HG03521 (cell line): ENCODE data around the gene NEK5.

ENCODE experiments used
- ATAC-seq: cut with Tn5 transposase; IDR thresholded peaks from one replicate; pipeline ENCODE4 v1.9.1; 2021; ENCODE audit warnings: mild to moderate bottlenecking, moderate library complexity; ENCODE audit not compliant: unreplicated experiment

The NEK5 gene

DNA sequence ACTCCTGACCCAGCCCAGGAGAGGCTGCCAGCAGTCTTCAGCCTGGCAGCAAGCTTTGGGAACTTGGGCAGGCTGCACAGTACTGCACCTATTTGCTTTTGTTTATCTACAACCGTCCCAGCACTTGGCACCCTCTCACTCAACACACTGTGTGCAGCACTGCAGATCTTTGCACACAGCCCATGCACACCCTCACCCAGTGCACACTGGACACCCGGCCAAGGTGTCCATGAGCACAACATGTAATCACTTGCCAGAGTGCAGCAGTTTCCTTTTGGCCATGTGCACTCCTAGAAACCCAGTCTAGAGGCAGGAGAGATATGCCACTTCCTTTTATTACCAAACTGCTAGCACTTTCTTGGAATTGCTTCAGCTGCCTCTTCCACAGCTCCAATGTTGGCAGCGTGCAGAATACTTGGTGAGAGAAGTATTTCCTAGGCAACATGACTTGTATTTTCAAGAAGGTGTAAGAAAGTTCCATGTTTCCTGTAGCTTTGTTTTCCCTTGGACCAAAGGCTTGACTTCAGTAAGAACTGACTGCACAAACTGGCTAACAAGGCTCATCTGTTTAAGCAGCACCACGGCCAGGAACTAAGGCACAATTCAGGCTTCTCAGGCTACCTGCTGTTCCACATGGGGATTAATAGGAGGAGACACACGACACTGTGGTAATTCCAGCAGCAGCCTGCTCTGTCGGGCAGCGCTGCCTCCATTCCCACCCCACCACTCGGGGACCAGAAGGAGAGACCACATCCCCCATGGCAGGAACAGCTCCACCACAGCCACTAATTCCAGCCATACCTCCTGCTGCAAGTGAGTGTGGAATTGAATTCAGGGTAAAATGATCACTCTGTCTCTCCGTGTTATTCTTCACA lies 133.0 kb downstream of the NEK5 start:
- ATAC-seq, result no peak

DNA sequence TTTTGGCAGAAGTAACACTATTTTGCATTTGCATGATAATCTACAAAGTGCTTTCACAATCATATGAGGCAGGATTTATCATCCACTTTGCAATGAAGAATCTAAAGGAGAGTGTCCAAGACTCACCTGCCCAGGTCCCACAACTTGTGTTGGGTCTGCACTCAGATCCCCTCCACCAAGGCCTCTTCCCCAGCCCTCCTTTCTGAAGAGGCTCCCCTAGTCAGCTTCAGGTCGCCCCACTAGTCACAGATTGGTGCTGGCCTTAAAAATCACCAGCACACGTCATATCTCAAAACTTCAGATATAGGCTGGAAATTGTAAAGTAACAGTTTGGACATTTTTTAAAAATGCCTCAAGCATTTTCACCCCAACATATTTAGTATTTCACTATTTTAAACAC lies 135.2 kb downstream of the NEK5 start:
- ATAC-seq, result no peak

GRCh38 chr13:51988988-51989618 lies 139.8 kb downstream of the NEK5 start:
- no peak for ATAC-seq
